HEK293T (cell line): Measurements from ENCODE around the gene NCLN.

ENCODE experiments used
- ARNT ChIP-seq: fragments of 450-650 bp; IDR thresholded peaks from 2 replicates; pipeline ENCODE4 v1.6.1; 2017; ENCODE audit warnings: mild to moderate bottlenecking
- BHLHE40 ChIP-seq: fragments of 450-650 bp; IDR thresholded peaks from 2 replicates; pipeline ENCODE4 v1.6.1; 2016; ENCODE audit warnings: mild to moderate bottlenecking, moderate library complexity, borderline replicate concordance
- FOXA1 ChIP-seq: fragments of 450-650 bp; IDR thresholded peaks from 2 replicates; pipeline ENCODE4 v1.6.1; 2016; ENCODE audit warnings: mild to moderate bottlenecking
- FOXK2 ChIP-seq: fragments of 450-650 bp; IDR thresholded peaks from 2 replicates; pipeline ENCODE4 v1.6.1; 2016; ENCODE audit warnings: mild to moderate bottlenecking
- FOXM1 ChIP-seq: fragments of 450-650 bp; IDR thresholded peaks from 2 replicates; pipeline ENCODE4 v1.6.1; 2017; ENCODE audit warnings: mild to moderate bottlenecking, borderline replicate concordance
- HDGF ChIP-seq: fragments of 450-650 bp; IDR thresholded peaks from 2 replicates; pipeline ENCODE4 v1.6.1; 2017; ENCODE audit warnings: antibody characterized with exemption, borderline replicate concordance
- L3MBTL2 ChIP-seq: fragments of 450-650 bp; conservative IDR thresholded peaks from 2 replicates; pipeline ENCODE4 v1.6.1; 2016; ENCODE audit warnings: mild to moderate bottlenecking
- LEF1 ChIP-seq: fragments of 450-650 bp; IDR thresholded peaks from 2 replicates; pipeline ENCODE4 v1.6.1; 2017; ENCODE audit warnings: mild to moderate bottlenecking, borderline replicate concordance
- NFRKB ChIP-seq: fragments of 450-650 bp; IDR thresholded peaks from 2 replicates; pipeline ENCODE4 v1.6.1; 2016; ENCODE audit warnings: mild to moderate bottlenecking, moderate library complexity
- SP1 ChIP-seq: fragments of 450-650 bp; IDR thresholded peaks from 2 replicates; pipeline ENCODE4 v1.6.1; 2017
- SUZ12 ChIP-seq: fragments of 450-650 bp; IDR thresholded peaks from 2 replicates; pipeline ENCODE4 v1.6.1; 2016; ENCODE audit warnings: mild to moderate bottlenecking
- TARDBP ChIP-seq: fragments of 450-650 bp; IDR thresholded peaks from 2 replicates; pipeline ENCODE4 v1.6.1; 2016
- ZNF384 ChIP-seq: fragments of 450-650 bp; IDR thresholded peaks from 2 replicates; pipeline ENCODE4 v1.6.1; 2016
- TF ChIP-seq, protein P1 (sequence below): fragments of 450-650 bp; IDR thresholded peaks from 2 replicates; pipeline ENCODE4 v1.6.1; 2016

DNA sequence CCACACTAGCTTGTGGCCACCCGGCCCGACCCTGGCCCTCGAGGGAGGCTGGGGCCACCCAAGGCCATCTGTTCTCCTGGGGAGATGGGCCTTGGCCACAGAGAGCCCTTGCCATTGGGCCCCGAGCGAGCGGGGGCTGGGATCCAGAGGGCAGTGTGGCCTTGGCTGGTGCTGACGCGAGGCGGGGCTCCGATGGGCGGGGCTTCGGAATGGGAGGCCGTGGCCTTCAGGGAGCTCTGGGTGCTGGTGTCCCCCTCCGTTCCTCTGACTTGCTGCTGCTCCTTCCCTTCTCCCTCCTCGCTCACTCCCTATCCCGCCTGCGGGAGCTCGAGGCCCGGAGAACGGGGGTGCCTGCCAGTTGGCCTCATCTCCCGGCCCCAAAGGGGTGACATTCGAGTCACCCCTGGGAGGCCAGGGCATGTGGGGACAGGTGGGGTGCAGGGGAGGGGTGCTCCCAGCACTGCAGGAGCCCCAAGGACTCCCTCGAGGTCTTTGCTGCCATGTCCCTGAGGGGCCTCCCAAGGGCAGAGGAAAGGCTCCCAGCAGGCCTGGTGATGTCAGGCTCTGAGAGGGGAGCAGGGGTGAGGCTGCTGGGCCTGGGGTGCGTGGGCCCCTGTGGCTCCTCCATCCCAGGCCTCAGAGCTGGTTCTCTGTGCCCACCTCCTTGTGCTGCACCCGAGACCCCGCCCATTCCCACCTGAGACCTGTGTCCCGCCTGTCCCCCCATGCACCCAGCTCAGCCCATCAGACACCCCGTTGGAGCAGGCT lies 4.2 kb downstream of the NCLN start:
- TF ChIP-seq FOXA1 (no peak), LEF1 (no peak), TARDBP (no peak), L3MBTL2 (no peak), ZNF384 (no peak), FOXK2 (no peak), SUZ12 (no peak), ARNT (no peak), NFRKB (no peak), BHLHE40 (no peak), HDGF (no peak), SP1 (no peak), FOXM1 (no peak)
- TF ChIP-seq, protein P1, sequence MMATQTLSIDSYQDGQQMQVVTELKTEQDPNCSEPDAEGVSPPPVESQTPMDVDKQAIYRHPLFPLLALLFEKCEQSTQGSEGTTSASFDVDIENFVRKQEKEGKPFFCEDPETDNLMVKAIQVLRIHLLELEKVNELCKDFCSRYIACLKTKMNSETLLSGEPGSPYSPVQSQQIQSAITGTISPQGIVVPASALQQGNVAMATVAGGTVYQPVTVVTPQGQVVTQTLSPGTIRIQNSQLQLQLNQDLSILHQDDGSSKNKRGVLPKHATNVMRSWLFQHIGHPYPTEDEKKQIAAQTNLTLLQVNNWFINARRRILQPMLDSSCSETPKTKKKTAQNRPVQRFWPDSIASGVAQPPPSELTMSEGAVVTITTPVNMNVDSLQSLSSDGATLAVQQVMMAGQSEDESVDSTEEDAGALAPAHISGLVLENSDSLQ = no peak
